HepG2 (cell line): ENCODE results near the gene GPER1. TPM values are rescaled to one million over a fixed set of nuclear protein-coding genes. Genes with fewer than 3 reads are reported as not detected.

Experiments used
- CEBPB ChIP-seq: IDR thresholded peaks from 2 replicates; pipeline ENCODE4 v1.6.1; 2011; ENCODE audit warnings: low read depth, low read length, improper control_type of control experiment, borderline replicate concordance
- FOXO4 ChIP-seq: sonication (generic); formaldehyde crosslinking; conservative IDR thresholded peaks from 2 replicates; pipeline ENCODE4 v1.8.1; 2023; ENCODE audit warnings: missing genetic modification reagents
- KMT2B ChIP-seq: IDR thresholded peaks from 2 replicates; pipeline ENCODE4 v1.6.1; 2016; ENCODE audit warnings: missing genetic modification reagents, missing compliant biosample characterization
- NR2F6 ChIP-seq, 2 experiments: IDR thresholded peaks; 2 replicates each; pipeline ENCODE4 v1.6.1; 2016; ENCODE audit warnings: antibody characterized with exemption in 1 of 2, mild to moderate bottlenecking in 1 of 2
- PREB ChIP-seq: sonication (generic); formaldehyde crosslinking; IDR thresholded peaks from 2 replicates; pipeline ENCODE4 v1.4.0; 2020; ENCODE audit warnings: missing genetic modification reagents
- RNF219 ChIP-seq: sonication (generic); formaldehyde crosslinking; IDR thresholded peaks from 2 replicates; pipeline ENCODE4 v1.5.0; 2020; ENCODE audit warnings: mild to moderate bottlenecking, missing genetic modification reagents
- TFDP1 ChIP-seq: IDR thresholded peaks from 2 replicates; pipeline ENCODE4 v1.6.1; 2016; ENCODE audit warnings: missing compliant biosample characterization, missing genetic modification reagents, borderline replicate concordance
- ZBTB14 ChIP-seq: sonication (generic); formaldehyde crosslinking; IDR thresholded peaks from 2 replicates; pipeline ENCODE4 v1.4.0; 2020; ENCODE audit warnings: missing genetic modification reagents
- ZBTB25 ChIP-seq: IDR thresholded peaks from 2 replicates; pipeline ENCODE4 v1.6.1; 2018; ENCODE audit warnings: missing genetic modification reagents
- ZFAT ChIP-seq: sonication (generic); formaldehyde crosslinking; conservative IDR thresholded peaks from 2 replicates; pipeline ENCODE4 v1.8.1; 2023; ENCODE audit warnings: missing genetic modification reagents, inconsistent platforms
- ZFP91 ChIP-seq: sonication (generic); formaldehyde crosslinking; IDR thresholded peaks from 2 replicates; pipeline ENCODE4 v1.9.0; 2022; ENCODE audit warnings: missing genetic modification reagents, mild to moderate bottlenecking, borderline replicate concordance
- ZNF17 ChIP-seq: sonication (generic); formaldehyde crosslinking; IDR thresholded peaks from 2 replicates; pipeline ENCODE4 v1.5.0; 2020; ENCODE audit warnings: mild to moderate bottlenecking, missing genetic modification reagents
- ZNF264 ChIP-seq: sonication (generic); formaldehyde crosslinking; IDR thresholded peaks from 2 replicates; pipeline ENCODE4 v1.4.0; 2020; ENCODE audit warnings: missing genetic modification reagents
- ZNF512B ChIP-seq: sonication (generic); formaldehyde crosslinking; IDR thresholded peaks from 2 replicates; pipeline ENCODE4 v1.5.1; 2020; ENCODE audit warnings: missing genetic modification reagents, mild to moderate bottlenecking, borderline replicate concordance
- polyA plus RNA-seq, 8 experiments: library from polyadenylated mRNA; depleted of rRNA in 3 of 8; stranded (reverse) in 7 of 8; unstranded in 1 of 8; fragments of >200 nt; fragmentation: Illumina TruSeq in 4 of 8; extraction: Trizol in 4 of 8; gene quantifications; 2 replicates each; pipeline versions ENCODE4 v1.2.1 to v1.2.3, GENCODE V29; 2011 to 2016; ENCODE audit warnings: low read depth in 4 of 8, missing spikeins in 1 of 8, mixed read lengths in 1 of 8; ENCODE audit not compliant: insufficient read depth in 1 of 8
- total RNA-seq, 5 experiments: library from RNA; depleted of rRNA; stranded (reverse); fragments of >200 nt; fragmentation: Illumina TruSeq; extraction: Trizol; gene quantifications; 2 replicates each; pipeline ENCODE4 v1.2.3, GENCODE V29; 2016; ENCODE audit warnings: low read depth in 1 of 5

Gene GPER1
- total and polyA plus RNA-seq, 2 of the 13 experiments (the other 11 are each of a cell fraction or from before 2014, with no cell fraction given): 12.7 to 19.7 TPM

GRCh38 chr7:1065585-1066241, 22.2 kb upstream of the GPER1 start (continued):
- TF ChIP-seq KMT2B (no peak), TFDP1 (CRISPR knock-in tag) (no peak), CEBPB (no peak), ZNF512B (CRISPR knock-in tag) (no peak), ZFAT (CRISPR knock-in tag) (no peak), ZBTB14 (CRISPR knock-in tag) (no peak), ZFP91 (CRISPR knock-in tag) (peak; percentile 90; the same call in 1 of the 2 replicates), ZNF264 (CRISPR knock-in tag) (0 out of 2 replicates have a peak, but pooled peaks have one; percentile 50), ZBTB25 (CRISPR knock-in tag) (no peak), NR2F6 (IDR thresholded peaks at IDR 0.05) (no peak), NR2F6 (CRISPR knock-in tag; IDR thresholded peaks at IDR 0.05) (peak; percentile 44; the same call in 1 of the 2 replicates), ZNF17 (no peak), PREB (CRISPR knock-in tag) (0 out of 2 replicates have a peak, but pooled peaks have one; percentile 24), RNF219 (CRISPR knock-in tag) (no peak), FOXO4 (CRISPR knock-in tag) (no peak)
